IPS-15b (cell line): ENCODE data around the gene XKRX.

Experiments
- H3K27me3 ChIP-seq: one replicate; pipeline ENCODE4 v1.6.1; 2013; ENCODE audit warnings: low read length; ENCODE audit not compliant: control insufficient read depth, insufficient read depth
- H3K36me3 ChIP-seq: one replicate; pipeline ENCODE4 v1.6.1; 2013; ENCODE audit warnings: low read length; ENCODE audit not compliant: control insufficient read depth, insufficient read depth
- H3K4me1 ChIP-seq: one replicate; pipeline ENCODE4 v1.6.1; 2013; ENCODE audit warnings: mild to moderate bottlenecking, low read length; ENCODE audit not compliant: control insufficient read depth, insufficient read depth
- H3K4me3 ChIP-seq: one replicate; pipeline ENCODE4 v1.5.1; 2013; ENCODE audit warnings: low read depth, low read length
- H3K9ac ChIP-seq: one replicate; pipeline ENCODE4 v1.6.1; 2013; ENCODE audit warnings: low read depth, mild to moderate bottlenecking, low read length
- H3K9me3 ChIP-seq: one replicate; pipeline ENCODE4 v1.6.1; 2013; ENCODE audit warnings: mild to moderate bottlenecking, low read length; ENCODE audit not compliant: control insufficient read depth, insufficient read depth

XKRX gene

DNA sequence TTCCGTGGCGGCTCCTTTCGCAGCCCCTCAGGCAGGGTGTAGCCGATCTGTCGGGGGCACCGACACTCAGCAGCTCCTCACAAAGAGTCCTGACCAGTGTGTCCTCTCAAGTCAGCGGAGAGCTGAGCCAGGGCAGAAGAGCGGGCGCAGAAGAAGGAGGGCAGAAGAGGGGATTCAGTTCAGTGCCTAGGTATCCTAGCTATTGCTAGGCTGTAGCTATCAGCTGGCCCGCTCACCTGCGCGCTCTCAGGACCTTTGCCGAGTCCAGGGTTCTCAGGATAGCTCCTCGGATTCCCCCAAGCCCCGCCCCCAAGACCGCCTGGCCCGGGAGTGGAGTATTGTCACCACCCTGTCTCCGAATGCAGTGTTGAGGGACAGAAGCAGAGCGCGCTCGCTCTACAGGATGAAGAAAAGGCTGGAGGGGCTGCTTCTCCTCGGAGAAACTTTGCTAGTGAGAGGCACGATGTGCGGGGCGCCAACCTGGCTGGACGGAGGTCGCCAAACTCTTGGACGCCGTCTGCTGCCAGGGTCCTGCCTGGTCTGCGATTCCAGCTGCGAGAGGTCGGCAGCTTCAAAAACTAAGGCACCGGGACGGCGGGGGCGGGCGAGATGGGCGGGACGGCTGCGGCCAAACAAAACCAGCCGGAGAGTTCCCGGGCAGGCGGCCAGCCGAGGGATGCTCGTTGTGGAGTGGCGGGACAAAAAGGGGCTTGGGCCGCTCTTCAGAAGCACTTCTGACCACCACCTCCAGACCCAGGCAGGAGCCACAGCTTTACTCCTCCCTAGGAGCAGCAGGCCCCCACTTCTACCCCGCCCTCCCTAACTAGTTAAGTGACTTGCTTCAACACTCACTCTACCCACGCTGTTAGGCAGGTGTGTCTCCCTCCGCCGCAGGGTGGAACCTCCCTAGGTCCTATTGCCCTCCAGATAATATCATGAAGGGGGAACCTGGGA lies at the start of gene XKRX:
TSS of gene XKRX (minus strand) at position 258 of the 954 bp plus-strand sequence. CDS start 613 bp downstream, outside the sequence.
- H3K4me1 ChIP-seq, result no peaks in the 10 kb centered on the region
- peaks cover 9% of the 10 kb centered on the region for H3K27me3 ChIP-seq
- H3K9ac ChIP-seq, result peak within 1 kb of the TSS; percentile 13
- no peaks in the 10 kb centered on the region for H3K36me3 ChIP-seq
- H3K9me3 ChIP-seq, result no peaks in the 10 kb centered on the region
- H3K4me3 ChIP-seq, result peak within 1 kb of the TSS; percentile 72

DNA sequence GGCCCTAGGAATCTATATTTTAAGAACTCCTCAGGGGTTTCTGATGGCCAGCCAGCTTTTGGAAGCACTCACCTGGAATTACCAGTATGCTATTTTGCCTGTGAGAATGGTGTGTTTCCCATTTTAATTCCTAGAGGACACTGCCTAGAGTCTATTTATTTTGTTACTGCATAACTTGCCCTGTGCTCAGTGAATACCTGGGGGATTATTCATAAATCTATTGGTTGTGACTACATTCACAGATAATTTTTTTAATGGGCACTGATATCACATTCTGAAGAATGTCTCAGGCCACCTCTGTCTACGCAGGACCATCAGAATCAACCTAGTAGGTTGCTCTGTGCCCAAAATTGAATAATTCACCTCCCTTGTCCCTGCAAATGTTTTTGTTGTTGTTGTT lies 47.5 kb upstream of the XKRX start:
- H3K4me3 ChIP-seq, result no peak overlapping the region
- no peaks in the 10 kb centered on the region for H3K9me3 ChIP-seq
- no peaks in the 10 kb centered on the region for H3K36me3 ChIP-seq
- H3K9ac ChIP-seq, result no peak overlapping the region
- no peaks in the 10 kb centered on the region for H3K4me1 ChIP-seq
- no peaks in the 10 kb centered on the region for H3K27me3 ChIP-seq

DNA sequence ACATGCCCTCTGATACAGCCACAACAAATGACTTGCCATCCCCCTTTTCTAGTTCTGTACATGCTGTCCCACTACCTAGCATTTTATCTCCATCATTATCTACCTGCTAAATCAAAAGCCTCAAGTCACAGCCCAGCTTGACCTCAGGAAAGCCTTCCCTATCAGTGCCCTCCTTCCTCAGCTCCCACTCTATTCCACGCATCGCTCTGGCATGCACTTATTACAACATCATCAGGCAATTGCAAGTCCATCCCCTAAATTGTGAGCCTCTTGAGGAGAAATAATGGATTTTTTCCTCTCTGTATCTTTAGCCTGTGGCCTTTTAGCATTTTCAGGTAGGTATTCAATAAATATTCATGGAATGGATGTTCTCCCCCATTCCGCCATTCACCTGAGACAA lies 46.5 kb upstream of the XKRX start:
- no peak overlapping the region for H3K9ac ChIP-seq
- no peaks in the 10 kb centered on the region for H3K27me3 ChIP-seq
- no peaks in the 10 kb centered on the region for H3K9me3 ChIP-seq
- H3K36me3 ChIP-seq, result no peaks in the 10 kb centered on the region
- H3K4me3 ChIP-seq, result no peak overlapping the region
- H3K4me1 ChIP-seq, result no peaks in the 10 kb centered on the region

DNA sequence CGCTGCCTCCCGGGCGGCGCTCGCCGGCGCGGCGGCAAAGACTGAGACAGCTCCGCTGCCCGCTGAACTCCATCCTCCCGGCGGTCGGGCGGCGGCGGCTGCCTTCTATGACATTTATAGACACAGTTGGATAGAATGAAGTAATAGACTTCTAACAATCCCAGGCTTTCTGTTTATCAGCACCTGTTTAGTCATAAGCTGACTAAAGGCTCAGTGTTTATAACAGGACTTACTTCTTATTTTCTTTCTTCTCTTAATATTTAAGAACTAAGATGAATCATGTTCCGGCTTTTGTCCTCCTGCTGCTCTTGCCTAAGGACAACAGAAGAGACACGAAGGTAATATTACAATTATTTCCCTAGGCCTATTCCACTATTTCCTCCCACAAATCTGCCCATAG lies 44.7 kb upstream of the XKRX start:
- no peaks in the 10 kb centered on the region for H3K4me1 ChIP-seq
- no peak overlapping the region for H3K4me3 ChIP-seq
- H3K27me3 ChIP-seq, result no peaks in the 10 kb centered on the region
- H3K9me3 ChIP-seq, result no peaks in the 10 kb centered on the region
- no peak overlapping the region for H3K9ac ChIP-seq
- no peaks in the 10 kb centered on the region for H3K36me3 ChIP-seq

DNA sequence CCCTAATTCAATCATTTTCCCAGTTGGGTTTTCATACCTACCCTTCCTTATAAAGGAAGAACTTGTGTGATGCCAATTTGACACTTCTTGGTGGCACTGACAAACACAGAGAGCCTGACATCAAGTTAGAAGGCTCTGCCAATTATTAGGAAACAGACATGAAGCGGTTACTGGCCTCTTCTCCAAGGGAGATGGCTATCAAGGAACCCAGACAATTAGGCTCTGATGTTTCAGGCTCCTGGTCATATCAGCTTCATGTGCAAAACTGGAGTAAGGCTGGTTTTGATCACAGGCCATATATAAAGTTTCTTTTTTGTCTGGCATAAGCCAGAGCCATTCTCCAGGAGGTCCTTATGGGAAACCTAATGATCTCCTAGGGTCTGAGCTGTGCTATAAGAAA lies 41.2 kb upstream of the XKRX start:
- Histone ChIP-seq H3K9me3 (no peaks in the 10 kb centered on the region), H3K9ac (no peak overlapping the region), H3K36me3 (no peaks in the 10 kb centered on the region), H3K4me3 (no peak overlapping the region), H3K27me3 (no peaks in the 10 kb centered on the region), H3K4me1 (no peaks in the 10 kb centered on the region)

DNA sequence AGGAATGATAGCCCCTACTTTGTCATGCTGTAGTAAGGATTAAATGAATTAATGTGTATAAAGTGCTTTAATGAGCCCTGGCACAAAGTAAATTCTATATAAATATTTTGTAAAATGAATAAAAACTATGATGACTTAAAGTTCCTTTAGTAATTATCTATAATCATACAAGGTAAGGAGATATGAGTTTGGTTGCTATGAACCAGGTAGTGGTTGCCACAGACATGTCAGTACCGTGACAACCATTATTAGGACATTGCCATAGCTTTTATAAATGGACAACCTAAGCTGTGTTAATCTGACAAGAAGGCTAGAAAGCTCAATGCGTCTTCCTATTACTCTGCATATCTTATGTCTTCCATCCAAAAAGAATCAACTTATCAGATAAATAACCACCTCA lies 40.7 kb upstream of the XKRX start, which contains the start of gene ARL13A:
TSS of gene ARL13A (plus strand) at position 301 of the 400 bp plus-strand sequence. CDS start 3,982 bp downstream, outside the sequence.
- Histone ChIP-seq H3K9ac (no peak within 1 kb of the TSS), H3K4me1 (no peaks in the 10 kb centered on the region), H3K27me3 (no peaks in the 10 kb centered on the region)

DNA sequence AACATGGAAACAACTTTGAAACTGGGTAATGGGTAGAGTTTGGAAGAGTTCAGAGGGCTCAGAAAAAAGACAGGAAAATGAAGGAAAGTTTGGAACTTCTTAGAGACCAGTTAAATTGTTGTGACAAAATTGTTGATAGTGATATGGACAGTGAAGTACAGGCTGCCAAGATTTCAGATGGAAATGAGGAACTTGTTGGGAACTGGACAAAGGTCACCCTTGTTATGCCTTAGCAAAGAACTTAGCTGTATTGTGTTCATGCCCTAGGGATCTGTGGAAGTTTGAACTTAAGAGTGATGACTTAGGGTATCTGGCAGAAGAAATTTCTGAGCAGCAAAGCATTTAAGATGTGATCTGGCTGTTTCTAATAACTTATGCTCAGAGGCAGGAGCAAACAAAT lies 35.6 kb upstream of the XKRX start:
- Histone ChIP-seq H3K4me1 (no peaks in the 10 kb centered on the region), H3K9me3 (no peaks in the 10 kb centered on the region), H3K9ac (no peak overlapping the region), H3K36me3 (no peaks in the 10 kb centered on the region), H3K27me3 (no peaks in the 10 kb centered on the region), H3K4me3 (no peak overlapping the region)

More for the DNA sequence above, 40.7 kb upstream of the XKRX start, which contains the start of gene ARL13A:
- Histone ChIP-seq H3K4me3 (no peak within 1 kb of the TSS), H3K36me3 (no peaks in the 10 kb centered on the region), H3K9me3 (no peaks in the 10 kb centered on the region)

DNA sequence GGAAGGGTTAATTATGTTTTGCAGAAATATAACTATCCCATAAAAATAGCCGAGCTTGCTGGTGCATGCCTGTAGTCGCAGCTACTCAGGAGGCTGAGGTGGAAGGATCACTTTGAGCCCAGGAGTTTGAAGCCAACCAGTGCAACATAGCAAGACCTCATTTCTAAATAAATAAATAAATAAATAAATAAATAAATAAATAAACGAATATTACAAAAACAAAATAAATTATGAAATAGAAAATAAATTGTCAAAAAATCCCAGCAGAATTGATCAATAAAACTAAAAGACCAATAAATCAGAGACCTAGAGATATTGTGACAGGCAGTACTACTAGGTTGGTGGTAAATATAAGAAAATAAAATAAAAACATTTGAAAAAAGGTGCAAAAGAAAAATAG lies 34.1 kb upstream of the XKRX start:
- Histone ChIP-seq H3K36me3 (no peaks in the 10 kb centered on the region), H3K9me3 (no peaks in the 10 kb centered on the region), H3K4me1 (no peaks in the 10 kb centered on the region), H3K27me3 (no peaks in the 10 kb centered on the region), H3K9ac (no peak overlapping the region), H3K4me3 (no peak overlapping the region)

DNA sequence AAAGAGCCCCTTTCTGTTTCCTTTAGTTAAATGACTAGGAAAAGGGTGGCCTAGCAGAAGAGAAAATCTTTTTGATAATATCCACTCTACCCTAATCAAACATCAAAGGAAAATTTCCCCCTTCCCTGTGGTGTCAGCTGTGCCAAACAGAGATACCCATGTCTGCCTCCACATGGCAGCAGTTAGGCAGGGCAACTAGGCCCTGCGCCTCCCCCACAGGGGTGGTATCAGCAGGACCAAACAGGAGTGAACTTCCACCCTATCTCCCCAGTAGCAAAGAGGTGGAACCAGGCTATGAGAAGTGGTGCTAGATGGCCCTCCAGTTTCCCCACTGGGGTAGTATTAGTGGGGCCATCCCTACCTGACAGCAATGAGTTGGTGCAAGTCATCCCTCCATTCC lies 19.8 kb upstream of the XKRX start:
- Histone ChIP-seq H3K4me3 (no peak overlapping the region), H3K9ac (no peak overlapping the region), H3K4me1 (peaks cover 5% of the 10 kb centered on the region), H3K27me3 (no peaks in the 10 kb centered on the region), H3K9me3 (no peaks in the 10 kb centered on the region), H3K36me3 (no peaks in the 10 kb centered on the region)

DNA sequence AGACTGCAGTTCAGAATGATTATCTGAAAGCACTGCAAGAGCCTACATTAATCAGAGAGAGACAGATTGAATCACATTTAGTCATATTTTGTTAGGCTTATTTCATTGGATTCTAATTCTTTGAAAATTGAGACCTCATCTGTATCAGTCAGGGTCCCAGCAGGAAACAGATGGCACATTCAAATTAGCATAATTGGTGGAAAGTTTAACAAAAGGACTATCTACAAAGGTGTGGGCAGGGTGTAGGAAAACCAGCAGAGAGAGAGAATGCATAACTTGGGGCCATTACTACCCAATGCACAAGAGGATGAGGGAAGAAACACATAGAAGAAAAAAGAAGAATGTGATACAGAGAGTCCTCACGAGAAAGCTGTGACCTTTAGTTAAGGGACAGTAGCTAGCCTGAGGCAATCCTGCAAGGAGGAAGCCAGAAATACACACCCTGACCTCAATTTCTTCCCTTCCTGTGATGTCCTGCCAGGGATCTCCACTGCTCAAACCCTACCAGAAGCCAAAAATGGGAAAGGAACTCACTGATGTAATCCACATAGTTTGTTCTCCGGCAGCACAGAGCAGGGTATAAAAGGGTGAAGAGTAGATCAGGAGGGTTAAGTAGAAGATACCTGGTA lies 17.7 kb upstream of the XKRX start:
- H3K27me3 ChIP-seq, result no peaks in the 10 kb centered on the region
- H3K4me1 ChIP-seq, result peaks cover 5% of the 10 kb centered on the region
- no peaks in the 10 kb centered on the region for H3K36me3 ChIP-seq
- H3K9ac ChIP-seq, result no peak overlapping the region
- H3K9me3 ChIP-seq, result no peaks in the 10 kb centered on the region
- H3K4me3 ChIP-seq, result no peak overlapping the region

DNA sequence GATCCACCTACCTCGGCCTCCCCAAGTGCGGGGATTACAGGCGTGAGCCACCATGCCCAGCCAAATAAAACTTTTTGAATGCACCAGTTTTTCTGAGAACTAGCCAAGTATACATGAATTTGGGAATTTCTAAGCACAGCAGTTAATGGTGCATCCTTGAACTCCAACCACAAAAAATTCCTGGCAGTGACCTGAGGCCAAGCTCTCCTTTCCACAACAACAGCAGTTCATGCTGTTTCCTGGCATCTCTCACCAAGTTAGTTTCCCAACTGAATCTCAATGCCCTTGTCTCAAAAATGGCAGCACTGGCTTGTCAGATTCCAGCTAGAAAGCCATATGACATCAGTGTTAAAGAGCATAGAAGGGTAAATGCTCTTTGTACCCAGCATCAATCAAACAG lies 15.9 kb upstream of the XKRX start:
- Histone ChIP-seq H3K27me3 (no peaks in the 10 kb centered on the region), H3K9ac (no peak overlapping the region), H3K4me1 (peaks cover 5% of the 10 kb centered on the region), H3K9me3 (no peaks in the 10 kb centered on the region), H3K36me3 (no peaks in the 10 kb centered on the region), H3K4me3 (no peak overlapping the region)

DNA sequence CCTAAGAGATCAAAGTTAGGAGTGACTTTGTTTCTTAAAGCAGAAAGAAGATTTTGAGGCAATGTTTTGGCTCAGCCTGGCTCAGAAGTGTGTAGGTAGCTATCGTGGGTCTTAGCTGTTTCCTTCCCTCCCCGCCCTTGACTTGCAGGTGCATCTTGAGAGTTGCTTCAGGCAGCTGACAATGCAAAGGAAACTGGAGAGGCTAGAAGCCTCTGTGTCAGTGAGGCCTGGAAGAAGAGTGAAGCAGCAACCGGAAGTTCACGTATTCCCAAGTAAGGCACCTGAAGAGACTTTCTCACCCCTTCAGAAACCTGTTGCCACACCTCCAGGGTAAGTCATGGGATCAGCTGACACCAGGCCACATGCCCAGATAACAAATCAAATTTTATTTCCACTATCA lies 10.6 kb upstream of the XKRX start:
- Histone ChIP-seq H3K4me1 (no peaks in the 10 kb centered on the region), H3K27me3 (no peaks in the 10 kb centered on the region), H3K36me3 (no peaks in the 10 kb centered on the region), H3K9me3 (no peaks in the 10 kb centered on the region), H3K4me3 (no peak overlapping the region), H3K9ac (no peak overlapping the region)
